PFSK-1 (cell line): ENCODE measurements around the gene C4B.

Source experiments
- FOXP2 ChIP-seq: optimal IDR thresholded peaks from 2 replicates; pipeline ENCODE3; 2011; ENCODE audit warnings: borderline replicate concordance, control low read depth, inconsistent platforms; ENCODE audit not compliant: insufficient read depth; ENCODE audit errors: extremely low read length, extremely low read depth
- POLR2AphosphoS5 ChIP-seq: IDR thresholded peaks from 2 replicates; pipeline ENCODE4 v1.6.1; 2012; ENCODE audit warnings: low read depth, mild to moderate bottlenecking, control low read depth, low read length, moderate library complexity
- SIN3A ChIP-seq: IDR thresholded peaks from 2 replicates; pipeline ENCODE4 v1.6.1; 2012; ENCODE audit warnings: mild to moderate bottlenecking, low read length, moderate library complexity, borderline replicate concordance; ENCODE audit not compliant: insufficient read depth
- TAF1 ChIP-seq: IDR thresholded peaks from 2 replicates; pipeline ENCODE4 v1.6.1; 2012; ENCODE audit warnings: low read length, control low read depth, borderline replicate concordance; ENCODE audit not compliant: insufficient read depth
- TF ChIP-seq, protein P1 (sequence below), 2 experiments: IDR thresholded peaks; 2 replicates each; pipeline versions ENCODE4 v1.6.1 to v1.8.0; 2011 to 2012; ENCODE audit warnings: low read depth in 2 of 2, low read length in 2 of 2, control low read depth in 1 of 2, inconsistent platforms in 1 of 2, mild to moderate bottlenecking in 1 of 2, moderate library complexity in 1 of 2; ENCODE audit not compliant: insufficient read depth in 1 of 2

C4B gene

GRCh38 chr6:32079566-32080290 lies 65.1 kb downstream of the C4B start:
- TF ChIP-seq, protein P1, sequence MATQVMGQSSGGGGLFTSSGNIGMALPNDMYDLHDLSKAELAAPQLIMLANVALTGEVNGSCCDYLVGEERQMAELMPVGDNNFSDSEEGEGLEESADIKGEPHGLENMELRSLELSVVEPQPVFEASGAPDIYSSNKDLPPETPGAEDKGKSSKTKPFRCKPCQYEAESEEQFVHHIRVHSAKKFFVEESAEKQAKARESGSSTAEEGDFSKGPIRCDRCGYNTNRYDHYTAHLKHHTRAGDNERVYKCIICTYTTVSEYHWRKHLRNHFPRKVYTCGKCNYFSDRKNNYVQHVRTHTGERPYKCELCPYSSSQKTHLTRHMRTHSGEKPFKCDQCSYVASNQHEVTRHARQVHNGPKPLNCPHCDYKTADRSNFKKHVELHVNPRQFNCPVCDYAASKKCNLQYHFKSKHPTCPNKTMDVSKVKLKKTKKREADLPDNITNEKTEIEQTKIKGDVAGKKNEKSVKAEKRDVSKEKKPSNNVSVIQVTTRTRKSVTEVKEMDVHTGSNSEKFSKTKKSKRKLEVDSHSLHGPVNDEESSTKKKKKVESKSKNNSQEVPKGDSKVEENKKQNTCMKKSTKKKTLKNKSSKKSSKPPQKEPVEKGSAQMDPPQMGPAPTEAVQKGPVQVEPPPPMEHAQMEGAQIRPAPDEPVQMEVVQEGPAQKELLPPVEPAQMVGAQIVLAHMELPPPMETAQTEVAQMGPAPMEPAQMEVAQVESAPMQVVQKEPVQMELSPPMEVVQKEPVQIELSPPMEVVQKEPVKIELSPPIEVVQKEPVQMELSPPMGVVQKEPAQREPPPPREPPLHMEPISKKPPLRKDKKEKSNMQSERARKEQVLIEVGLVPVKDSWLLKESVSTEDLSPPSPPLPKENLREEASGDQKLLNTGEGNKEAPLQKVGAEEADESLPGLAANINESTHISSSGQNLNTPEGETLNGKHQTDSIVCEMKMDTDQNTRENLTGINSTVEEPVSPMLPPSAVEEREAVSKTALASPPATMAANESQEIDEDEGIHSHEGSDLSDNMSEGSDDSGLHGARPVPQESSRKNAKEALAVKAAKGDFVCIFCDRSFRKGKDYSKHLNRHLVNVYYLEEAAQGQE (IDR thresholded peaks at IDR 0.05; ENCODE audit: insufficient read depth in 1 of 2, low read depth in 2 of 2, low read length in 2 of 2) = no peak
- TF ChIP-seq SIN3A (no peak), TAF1 (no peak), POLR2AphosphoS5 (no peak), FOXP2 (no peak)

DNA sequence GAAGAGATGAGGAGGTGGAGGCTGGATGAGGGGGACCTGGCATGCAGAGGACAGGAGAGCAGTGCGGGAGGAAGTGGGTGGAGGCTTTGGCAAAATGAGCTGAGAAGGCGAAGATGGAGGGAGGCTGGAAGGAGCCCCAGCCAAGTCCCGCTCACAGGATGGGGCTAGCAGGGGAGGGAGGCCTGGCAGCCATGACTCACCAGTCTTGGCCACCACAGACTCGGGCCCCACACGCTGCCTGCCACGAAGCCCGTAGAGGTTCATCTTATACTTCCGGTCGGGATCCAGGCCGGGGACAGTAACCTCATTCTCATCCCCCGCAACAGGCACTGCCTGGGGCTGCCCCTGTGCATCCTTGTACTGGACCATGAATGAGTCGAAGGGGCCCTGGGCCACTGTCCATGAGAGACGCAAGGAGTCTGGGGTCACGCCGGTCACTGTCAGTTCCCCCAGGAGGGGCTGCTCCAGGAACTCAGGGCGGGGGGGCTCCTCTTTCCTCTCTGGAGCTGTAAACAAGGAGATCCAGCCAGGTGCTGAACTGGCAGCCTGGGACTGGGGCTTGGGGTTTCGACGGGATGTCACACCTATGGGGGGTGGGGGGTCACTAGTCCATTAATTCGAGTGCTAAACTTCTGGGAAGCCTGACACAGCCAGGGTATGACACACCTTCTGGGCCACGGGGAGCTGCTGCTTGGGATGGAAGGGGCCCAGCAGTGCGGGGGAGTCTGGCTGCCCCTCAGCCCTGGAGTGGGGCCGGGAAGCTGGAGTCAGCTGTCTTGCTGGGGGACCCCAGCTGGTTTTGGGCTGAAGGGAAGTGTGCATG lies 66.8 kb downstream of the C4B start:
- no peak for TF ChIP-seq SIN3A
- TF ChIP-seq FOXP2 = no peak
- TF ChIP-seq, protein P1 (IDR thresholded peaks at IDR 0.05; ENCODE audit: insufficient read depth in 1 of 2, low read depth in 2 of 2, low read length in 2 of 2) = no peak
- TF ChIP-seq POLR2AphosphoS5 = no peak

DNA sequence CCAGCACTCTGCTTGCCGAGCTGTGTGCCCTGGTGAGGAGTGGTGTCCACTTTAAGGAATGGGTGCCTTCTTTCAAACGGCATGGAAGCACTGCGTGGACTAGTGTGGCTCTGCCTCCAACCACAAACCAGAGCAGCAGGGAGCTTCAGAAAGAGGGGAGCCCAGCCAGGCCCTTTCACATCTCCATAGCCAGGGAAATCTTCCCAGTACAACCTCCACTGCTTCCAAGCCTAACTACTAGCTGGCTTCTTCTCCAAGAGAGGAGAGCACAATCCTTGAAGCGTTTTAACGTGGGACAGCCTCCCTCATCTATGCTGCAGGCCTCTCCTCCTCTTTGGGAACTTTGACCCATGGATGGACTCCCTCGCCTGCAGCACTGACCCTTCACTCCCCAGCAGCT lies 67.9 kb downstream of the C4B start:
- TF ChIP-seq FOXP2 (no peak), TAF1 (no peak), SIN3A (no peak), POLR2AphosphoS5 (no peak)
- TF ChIP-seq, protein P1 (IDR thresholded peaks at IDR 0.05; ENCODE audit: insufficient read depth in 1 of 2, low read depth in 2 of 2, low read length in 2 of 2) = no peak

DNA sequence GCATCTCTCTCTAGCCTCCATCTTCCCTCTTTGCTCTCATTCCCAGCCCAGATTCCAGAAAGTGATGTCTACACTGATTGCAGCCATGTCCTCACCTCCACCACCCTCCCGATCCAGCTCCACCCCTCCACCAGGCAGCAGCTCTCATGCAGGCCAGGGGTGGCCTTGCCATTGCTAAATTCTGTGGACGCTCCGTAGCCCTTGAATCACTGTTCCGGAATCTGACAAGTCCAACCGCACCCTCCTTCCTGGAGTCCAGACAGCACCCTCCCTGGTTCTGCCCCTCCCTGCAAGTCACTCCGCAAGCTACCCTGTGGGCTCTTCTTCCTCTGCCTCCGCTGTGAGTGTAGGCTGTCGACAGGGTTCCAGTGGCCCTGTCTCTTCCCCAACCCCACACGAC lies 68.3 kb downstream of the C4B start:
- TF ChIP-seq POLR2AphosphoS5 = no peak
- TF ChIP-seq TAF1 = no peak
- TF ChIP-seq SIN3A = no peak
- TF ChIP-seq, protein P1 (IDR thresholded peaks at IDR 0.05; ENCODE audit: insufficient read depth in 1 of 2, low read depth in 2 of 2, low read length in 2 of 2) = no peak
- no peak for TF ChIP-seq FOXP2
